Neuronal stem cell (in vitro differentiated cells): ENCODE results near the gene LAMA5.

Experiments
- DNase-seq: peaks from one replicate; pipeline ENCODE4 v3.0.0-alpha.2; 2013; ENCODE audit warnings: low spot score
- H2AFZ ChIP-seq: one replicate; pipeline ENCODE4 v1.6.1; 2013; ENCODE audit warnings: mild to moderate bottlenecking, low read length, inconsistent platforms
- H2AK5ac ChIP-seq: 2 replicates; pipeline ENCODE4 v1.6.1; 2013; ENCODE audit warnings: low read depth, mild to moderate bottlenecking, inconsistent platforms, low read length, moderate library complexity, mixed read lengths
- H2BK120ac ChIP-seq: 2 replicates; pipeline ENCODE4 v1.6.1; 2013; ENCODE audit warnings: low read depth, mild to moderate bottlenecking, inconsistent platforms, low read length, moderate library complexity, mixed read lengths
- H2BK12ac ChIP-seq: one replicate; pipeline ENCODE4 v1.6.1; 2013; ENCODE audit warnings: low read length, inconsistent platforms
- H2BK15ac ChIP-seq: 2 replicates; pipeline ENCODE4 v1.6.1; 2013; ENCODE audit warnings: mild to moderate bottlenecking, low read length, inconsistent platforms, mixed read lengths
- H2BK5ac ChIP-seq: one replicate; pipeline ENCODE4 v1.6.1; 2013; ENCODE audit warnings: inconsistent platforms, mild to moderate bottlenecking, low read length, moderate library complexity
- H3K14ac ChIP-seq: one replicate; pipeline ENCODE4 v1.6.1; 2013; ENCODE audit warnings: low read length, inconsistent platforms
- H3K18ac ChIP-seq: 2 replicates; pipeline ENCODE4 v1.6.1; 2013; ENCODE audit warnings: low read length, inconsistent platforms
- H3K23ac ChIP-seq: 2 replicates; pipeline ENCODE4 v1.6.1; 2013; ENCODE audit warnings: low read depth, mild to moderate bottlenecking, mixed read lengths, low read length, inconsistent platforms; ENCODE audit not compliant: poor library complexity
- H3K27ac ChIP-seq: replicated peaks from 3 replicates; pipeline ENCODE4 v1.5.1; 2013; ENCODE audit warnings: low read length, inconsistent platforms
- H3K27me3 ChIP-seq, 3 experiments: 2 replicates each; pipeline ENCODE4 v1.6.1; 2013; ENCODE audit warnings: low read length in 3 of 3, mild to moderate bottlenecking in 2 of 3, inconsistent platforms in 1 of 3, low read depth in 1 of 3, mixed read lengths in 1 of 3, moderate library complexity in 1 of 3; ENCODE audit not compliant: control insufficient read depth in 3 of 3, insufficient read depth in 3 of 3
- H3K36me3 ChIP-seq, 2 donors: replicated peaks in 1 of 2; 2 replicates each; pipeline ENCODE4 v1.6.1; 2013; ENCODE audit warnings: low read length in 2 of 2; ENCODE audit not compliant: control insufficient read depth in 2 of 2, insufficient read depth in 2 of 2
- H3K4ac ChIP-seq: 2 replicates; pipeline ENCODE4 v1.6.1; 2013; ENCODE audit warnings: inconsistent platforms, mild to moderate bottlenecking, low read length, moderate library complexity
- H3K4me1 ChIP-seq, 2 donors: 1 replicate in 1 of 2; 2 replicates in 1 of 2; pipeline ENCODE4 v1.6.1; 2013; ENCODE audit warnings: low read length in 2 of 2, low read depth in 1 of 2; ENCODE audit not compliant: control insufficient read depth in 2 of 2, insufficient read depth in 1 of 2
- H3K4me2 ChIP-seq: one replicate; pipeline ENCODE4 v1.6.1; 2013; ENCODE audit warnings: mild to moderate bottlenecking, low read length, inconsistent platforms; ENCODE audit not compliant: insufficient read depth, poor library complexity, severe bottlenecking
- H3K4me3 ChIP-seq, 2 donors: 2 replicates each; pipeline ENCODE4 v1.5.1; 2013; ENCODE audit warnings: low read length in 2 of 2, mild to moderate bottlenecking in 2 of 2, inconsistent platforms in 1 of 2, moderate library complexity in 1 of 2
- H3K79me1 ChIP-seq: one replicate; pipeline ENCODE4 v1.6.1; 2013; ENCODE audit warnings: low read depth, mild to moderate bottlenecking, inconsistent platforms, low read length, moderate library complexity
- H3K9ac ChIP-seq: one replicate; pipeline ENCODE4 v1.6.1; 2013; ENCODE audit warnings: mild to moderate bottlenecking, low read depth, low read length, inconsistent platforms; ENCODE audit not compliant: poor library complexity
- H3K9me3 ChIP-seq, 2 donors: replicated peaks in 1 of 2; 2 replicates each; pipeline versions ENCODE3 to v1.6.1; 2013; ENCODE audit warnings: low read length in 2 of 2, mild to moderate bottlenecking in 2 of 2, inconsistent platforms in 1 of 2, low read depth in 1 of 2, mixed read lengths in 1 of 2, moderate library complexity in 1 of 2; ENCODE audit not compliant: control insufficient read depth in 2 of 2, insufficient read depth in 1 of 2
- H4K8ac ChIP-seq: one replicate; pipeline ENCODE4 v1.6.1; 2013; ENCODE audit warnings: low read depth, mild to moderate bottlenecking, inconsistent platforms, low read length, moderate library complexity
- H4K91ac ChIP-seq: one replicate; pipeline ENCODE4 v1.6.1; 2013; ENCODE audit warnings: low read length, low read depth, mild to moderate bottlenecking, inconsistent platforms; ENCODE audit not compliant: poor library complexity
- WGBS, 2 donors: extraction: QIAGEN DNeasy Blood & Tissue Kit; methylation state at CpG; one replicate each; pipeline ENCODE4 v1.1.7; 2013; ENCODE audit warnings: missing lambda C conversion rate in 2 of 2, mixed read lengths in 1 of 2; ENCODE audit not compliant: insufficient read length in 2 of 2, insufficient replicate concordance in 1 of 2; ENCODE audit errors: extremely low coverage in 2 of 2; 5-methylcytosine and 5-hydroxymethylcytosine counted together

LAMA5 gene

DNA sequence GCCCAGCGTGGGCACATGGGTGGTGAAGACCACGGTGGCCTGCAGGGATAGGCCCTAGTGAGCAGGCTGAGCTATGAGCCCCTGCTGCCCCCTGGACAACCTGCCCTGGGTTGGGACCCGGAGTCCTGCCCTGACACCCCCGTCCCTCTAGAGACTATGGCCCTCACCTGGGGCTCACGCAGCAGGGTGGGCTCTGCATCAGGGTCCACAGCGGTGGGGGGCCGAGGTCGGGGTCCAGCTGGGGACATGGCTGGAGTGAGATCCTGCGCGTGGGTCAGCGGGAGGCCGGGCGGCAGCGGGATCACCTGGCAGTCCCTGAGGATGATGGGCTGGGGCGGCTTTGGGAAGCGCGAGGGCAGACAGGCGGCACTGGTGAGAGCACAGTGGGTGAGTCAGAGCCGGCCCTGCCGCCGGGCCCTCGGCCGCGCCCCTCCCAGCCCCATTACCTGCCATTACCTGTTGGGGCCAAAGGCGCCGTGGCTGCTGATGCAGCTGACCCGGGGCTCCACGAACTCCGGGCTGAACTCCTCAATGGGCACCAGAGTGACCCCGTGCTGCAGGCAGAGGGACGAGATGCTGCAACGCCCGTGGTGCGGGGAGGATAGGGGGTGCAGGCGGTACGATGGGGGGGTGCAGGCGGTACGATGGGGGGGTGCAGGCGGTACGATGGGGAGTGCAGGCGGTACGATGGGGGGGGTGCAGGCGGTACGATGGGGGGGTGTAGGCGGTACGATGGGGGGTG, 36.4 kb downstream of the LAMA5 start:
- no CpG with 5 or more reads among the region's 46 CpGs for WGBS, 2 donors
- Histone ChIP-seq H2AK5ac (no peak overlapping the region), H3K4me1 (no peaks in the 10 kb centered on the region)

GRCh38 chr20:62329389-62330377, 37.4 kb downstream of the LAMA5 start:
- H3K4ac ChIP-seq = no peak overlapping the region
- peak overlapping the region; percentile 65 for H3K23ac ChIP-seq
- no peak overlapping the region for H4K8ac ChIP-seq
- H3K27me3 ChIP-seq = no peaks in the 10 kb centered on the region
- DNase-seq = no peak
- H2BK120ac ChIP-seq = no peak overlapping the region
- H3K79me1 ChIP-seq = peaks cover 5% of the 10 kb centered on the region
- no peak overlapping the region for H2AFZ ChIP-seq
- no peak overlapping the region for H3K4me3 ChIP-seq
- H3K4me2 ChIP-seq = no peak overlapping the region
- peak overlapping the region; percentile 42 for H2BK5ac ChIP-seq
- H3K4me1 ChIP-seq = no peaks in the 10 kb centered on the region
- H2BK12ac ChIP-seq = no peak overlapping the region
- no CpG with 5 or more reads among the region's 37 CpGs for WGBS, 2 donors
- H3K14ac ChIP-seq = no peak overlapping the region
- no peak overlapping the region for H3K9ac ChIP-seq
- H3K9me3 ChIP-seq = peaks cover 0 to 11% of the 10 kb centered on the region in 2 donors
- peaks cover 72 to 89% of the 10 kb centered on the region in 2 donors for H3K36me3 ChIP-seq
- no peak overlapping the region for H2BK15ac ChIP-seq
- H2AK5ac ChIP-seq = no peak overlapping the region
- no peak overlapping the region for H4K91ac ChIP-seq
- no peak overlapping the region for H3K18ac ChIP-seq
- no peak overlapping the region for H3K27ac ChIP-seq

More for the DNA sequence above, 36.4 kb downstream of the LAMA5 start:
- Histone ChIP-seq H2BK5ac (no peak overlapping the region), H3K27me3 (no peaks in the 10 kb centered on the region), H2AFZ (no peak overlapping the region), H3K36me3 (peaks cover 68 to 79% of the 10 kb centered on the region in 2 donors), H3K23ac (peak overlapping the region; percentile 65), H3K4me3 (no peak overlapping the region), H3K4me2 (no peak overlapping the region), H3K4ac (no peak overlapping the region), H3K14ac (no peak overlapping the region), H3K9ac (peak overlapping the region; percentile 21), H4K8ac (no peak overlapping the region), H4K91ac (no peak overlapping the region), H3K9me3 (peaks cover 0 to 7% of the 10 kb centered on the region in 2 donors), H3K18ac (no peak overlapping the region), H2BK120ac (no peak overlapping the region), H3K79me1 (peaks cover 5% of the 10 kb centered on the region), H2BK15ac (no peak overlapping the region), H3K27ac (no peak overlapping the region), H2BK12ac (no peak overlapping the region)
- no peak for DNase-seq

GRCh38 chr20:62328684-62329388, 38.3 kb downstream of the LAMA5 start:
- Histone ChIP-seq H2BK15ac (no peak overlapping the region), H3K14ac (no peak overlapping the region), H3K4me1 (no peaks in the 10 kb centered on the region), H3K9me3 (peaks cover 0 to 11% of the 10 kb centered on the region in 2 donors), H2BK12ac (no peak overlapping the region), H3K4me2 (no peak overlapping the region), H2AK5ac (no peak overlapping the region), H3K4me3 (no peak overlapping the region), H3K18ac (no peak overlapping the region), H3K27ac (no peak overlapping the region), H3K27me3 (no peaks in the 10 kb centered on the region), H2BK120ac (no peak overlapping the region), H3K4ac (no peak overlapping the region), H4K91ac (no peak overlapping the region), H3K36me3 (peaks cover 74 to 90% of the 10 kb centered on the region in 2 donors), H3K9ac (no peak overlapping the region), H2BK5ac (peak overlapping the region; percentile 24), H2AFZ (no peak overlapping the region), H3K79me1 (peaks cover 5% of the 10 kb centered on the region), H4K8ac (no peak overlapping the region), H3K23ac (no peak overlapping the region)
- DNase-seq = no peak
- WGBS, 2 donors = no CpG with 5 or more reads among the region's 26 CpGs
